NCI-H524 (cell line): ENCODE data around the gene SECISBP2.

Experiments
- DNase-seq, 2 experiments: peaks; one replicate each; lab custom pipeline; 2025; lab: John Stamatoyannopoulos, UW

Gene SECISBP2

GRCh38 chr9:89405826-89406225, 87.5 kb downstream of the SECISBP2 start:
- no peak for DNase-seq

- DNase-seq: no peak
Observed at GRCh38 chr9:89407070-89407469, 88.8 kb downstream of the SECISBP2 start.

- no peak for DNase-seq
Observed at GRCh38 chr9:89408628-89409101, 90.4 kb downstream of the SECISBP2 start.
